ENCODE data around the gene ITGA3.

Gene ITGA3

DNA sequence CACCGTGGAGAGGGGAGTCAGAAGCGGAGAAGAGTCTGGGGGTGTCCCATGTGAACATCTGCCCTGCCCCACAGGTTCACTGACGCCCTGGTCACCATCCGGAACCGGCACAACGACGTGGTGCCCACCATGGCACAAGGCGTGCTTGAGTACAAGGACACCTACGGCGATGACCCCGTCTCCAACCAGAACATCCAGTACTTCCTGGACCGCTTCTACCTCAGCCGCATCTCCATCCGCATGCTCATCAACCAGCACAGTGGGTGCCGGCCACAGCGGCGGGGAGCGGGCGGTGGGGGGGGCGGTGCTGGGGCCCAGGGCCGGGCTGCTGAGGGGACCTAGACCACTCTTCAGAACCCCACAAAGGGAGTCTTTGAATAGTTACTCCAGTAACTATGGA is 49.9 kb downstream of the ITGA3 start:
- in situ Hi-C loops (cut with MboI; ENCODE audit: low sequenced_read_pairs) = no loop called here

- in situ Hi-C loops (cut with MboI; ENCODE audit: low sequenced_read_pairs) = no loop called here
Measured at GRCh38 chr17:50106393-50107131, 50.7 kb downstream of the ITGA3 start.

DNA sequence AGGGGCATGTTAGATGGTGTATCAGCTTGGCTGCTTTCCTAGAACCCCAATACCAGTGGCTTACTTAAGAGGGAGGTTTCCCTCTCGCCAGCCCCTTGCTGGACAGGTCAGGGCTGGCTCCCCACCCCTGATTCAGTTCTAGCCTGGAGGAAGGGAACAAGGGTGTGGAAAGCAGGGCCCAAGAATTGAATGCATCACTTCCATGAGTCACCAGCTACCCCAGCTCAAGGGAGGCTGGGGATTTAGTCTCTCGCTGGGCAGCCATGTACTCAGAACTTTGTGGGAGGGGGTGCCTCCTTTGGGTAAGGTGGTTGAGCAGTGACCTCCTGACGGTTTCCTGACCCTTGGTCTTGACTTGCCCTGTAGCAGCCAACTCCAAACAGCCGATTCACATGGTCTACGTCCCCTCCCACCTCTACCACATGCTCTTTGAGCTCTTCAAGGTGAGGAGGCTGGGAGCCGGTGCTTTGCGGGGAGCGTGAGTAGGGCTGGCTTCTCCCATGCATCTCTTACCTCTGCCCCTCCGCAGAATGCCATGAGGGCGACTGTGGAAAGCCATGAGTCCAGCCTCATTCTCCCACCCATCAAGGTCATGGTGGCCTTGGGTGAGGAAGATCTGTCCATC is 52.0 kb downstream of the ITGA3 start:
- in situ Hi-C loops (cut with MboI; ENCODE audit: low sequenced_read_pairs) = no loop called here

DNA sequence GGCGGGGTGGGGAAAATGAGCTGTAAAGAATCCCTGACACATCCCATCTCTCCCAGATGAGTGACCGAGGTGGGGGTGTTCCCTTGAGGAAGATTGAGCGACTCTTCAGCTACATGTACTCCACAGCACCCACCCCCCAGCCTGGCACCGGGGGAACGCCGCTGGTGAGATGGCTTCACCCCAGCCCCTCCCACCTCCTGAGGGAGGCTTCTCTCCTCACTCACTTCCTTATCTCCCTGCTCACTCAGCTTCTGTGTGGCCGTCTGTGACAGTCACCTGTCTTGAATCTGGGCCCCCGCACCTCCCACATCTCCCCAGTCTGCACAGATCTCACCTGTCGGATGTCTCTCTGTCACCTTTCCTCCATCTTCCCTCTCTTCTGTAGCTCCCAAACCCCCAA is 52.6 kb downstream of the ITGA3 start:
- in situ Hi-C loops (cut with MboI; ENCODE audit: low sequenced_read_pairs) = no loop called here

DNA sequence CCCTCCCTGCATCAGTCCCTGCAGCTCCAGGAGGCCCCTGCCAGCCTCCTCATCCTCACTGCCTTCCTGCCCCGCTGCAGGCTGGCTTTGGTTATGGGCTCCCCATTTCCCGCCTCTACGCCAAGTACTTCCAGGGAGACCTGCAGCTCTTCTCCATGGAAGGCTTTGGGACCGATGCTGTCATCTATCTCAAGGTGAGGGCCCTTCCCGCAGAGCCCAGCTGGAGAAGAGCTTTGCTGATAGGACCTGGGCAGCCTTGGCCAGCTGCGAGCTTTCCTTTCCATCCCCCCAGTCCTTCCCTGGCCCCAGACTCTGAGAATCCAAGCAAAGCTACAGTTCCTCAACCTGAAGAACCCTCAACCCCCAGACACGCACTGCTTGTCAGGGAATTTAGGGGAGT is 53.3 kb downstream of the ITGA3 start:
- in situ Hi-C loops (cut with MboI; ENCODE audit: low sequenced_read_pairs) = no loop called here

DNA sequence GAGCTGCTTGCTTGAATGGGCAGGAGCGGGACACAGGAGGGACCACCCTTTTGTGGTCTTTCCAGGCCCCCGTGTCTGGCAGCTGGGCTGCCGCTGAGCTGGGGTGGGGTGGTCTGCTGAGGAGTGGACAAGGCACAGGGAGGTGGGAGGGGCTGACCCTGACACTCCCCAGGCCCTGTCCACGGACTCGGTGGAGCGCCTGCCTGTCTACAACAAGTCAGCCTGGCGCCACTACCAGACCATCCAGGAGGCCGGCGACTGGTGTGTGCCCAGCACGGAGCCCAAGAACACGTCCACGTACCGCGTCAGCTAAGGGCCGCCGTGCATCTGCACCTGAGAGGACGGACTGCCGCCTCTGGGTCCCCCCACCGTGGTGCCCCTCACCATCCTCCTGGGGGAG is 53.9 kb downstream of the ITGA3 start:
- in situ Hi-C loops (cut with MboI; ENCODE audit: low sequenced_read_pairs) = no loop called here

DNA sequence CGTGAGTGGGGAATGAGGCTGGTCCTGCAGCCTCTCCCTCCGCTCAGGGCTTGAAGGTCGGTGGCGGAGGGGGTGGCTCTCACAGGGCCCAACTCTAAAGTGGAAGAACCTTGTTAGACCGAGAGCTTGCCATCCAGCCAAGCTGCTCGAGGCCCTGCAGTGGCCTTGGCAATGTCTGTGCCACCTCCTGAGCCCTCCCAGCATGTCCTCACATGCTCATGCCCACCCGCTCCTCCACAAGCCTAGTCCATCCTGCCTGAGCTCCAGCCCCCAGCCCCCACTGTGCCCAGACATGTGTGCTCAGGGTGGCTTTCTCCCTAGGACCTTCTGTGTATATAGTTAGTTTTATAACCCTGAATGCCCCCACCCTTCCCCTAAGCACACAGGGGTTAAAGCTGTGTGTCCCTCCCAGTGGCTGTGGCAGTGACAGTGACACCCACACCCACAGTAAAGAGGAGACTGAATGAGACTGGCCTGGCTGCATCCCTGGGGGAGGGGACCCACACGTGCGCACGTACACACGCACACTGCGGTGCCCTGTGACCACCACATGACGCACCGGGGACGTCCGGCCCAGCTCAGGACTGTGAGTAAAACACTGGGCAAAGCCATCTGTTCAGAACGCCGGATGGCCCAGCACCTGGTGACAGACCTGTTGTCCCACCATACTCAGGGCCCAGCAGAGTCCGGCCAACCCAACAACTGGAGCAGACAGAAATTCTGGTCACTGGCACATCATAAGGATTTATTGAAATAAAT is 54.9 kb downstream of the ITGA3 start:
- in situ Hi-C loops (cut with MboI; ENCODE audit: low sequenced_read_pairs) = no loop called here

- in situ Hi-C loops (cut with MboI; ENCODE audit: low sequenced_read_pairs) = no loop called here
Measured at GRCh38 chr17:50111673-50112655, 56.1 kb downstream of the ITGA3 start.

DNA sequence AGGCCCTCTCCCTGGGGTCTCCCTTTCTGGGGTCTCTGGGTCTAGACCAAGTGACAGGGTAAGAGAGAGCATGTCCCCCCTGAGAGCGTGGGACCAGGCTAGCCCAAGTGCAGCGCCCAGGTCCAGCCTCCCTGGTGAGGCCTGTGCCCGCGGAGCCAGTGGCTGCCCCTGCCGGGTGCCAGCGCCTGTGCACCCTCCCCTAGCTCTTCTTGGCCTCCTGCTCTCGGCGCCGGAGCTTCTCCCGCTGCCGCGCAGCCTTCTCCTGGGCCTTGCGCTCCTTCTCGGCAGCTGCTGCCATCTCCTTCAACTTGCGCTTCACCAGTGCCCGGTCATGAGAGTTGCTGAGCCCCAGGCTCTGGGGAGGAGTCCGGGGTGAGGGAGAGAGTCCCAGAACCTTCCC is 56.8 kb downstream of the ITGA3 start:
- in situ Hi-C loops (cut with MboI; ENCODE audit: low sequenced_read_pairs) = no loop called here

- in situ Hi-C loops (cut with MboI; ENCODE audit: low sequenced_read_pairs) = no loop called here
Measured at GRCh38 chr17:50113624-50114320, 57.9 kb downstream of the ITGA3 start.

- in situ Hi-C loops (cut with MboI; ENCODE audit: low sequenced_read_pairs) = no loop called here
Measured at GRCh38 chr17:50114401-50114800, 58.5 kb downstream of the ITGA3 start.

DNA sequence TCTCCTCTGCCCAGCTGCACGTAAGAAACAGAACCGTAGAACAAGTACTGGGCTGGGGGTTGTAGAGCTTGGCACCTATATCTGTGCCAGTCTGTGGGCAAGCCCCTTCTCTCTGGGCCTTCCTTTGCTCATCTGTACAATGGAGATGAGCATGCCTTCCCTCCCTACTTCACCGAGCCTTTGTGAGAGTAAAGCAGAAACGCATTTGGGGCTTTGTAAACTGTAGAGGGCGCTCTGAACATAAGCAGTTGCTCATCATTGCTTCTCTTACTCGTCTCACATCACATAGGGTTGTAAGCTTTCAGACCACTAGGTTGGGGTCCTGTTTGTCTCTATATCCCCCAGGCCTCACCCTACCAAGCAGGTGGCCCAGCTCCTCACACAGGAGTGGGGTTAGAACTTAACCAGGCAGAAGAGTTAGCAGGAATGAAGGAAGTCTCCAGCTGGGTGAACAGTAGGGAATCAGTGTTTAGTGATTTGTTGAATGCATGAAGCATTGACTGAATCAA is 59.0 kb downstream of the ITGA3 start:
- in situ Hi-C loops (cut with MboI; ENCODE audit: low sequenced_read_pairs) = no loop called here

DNA sequence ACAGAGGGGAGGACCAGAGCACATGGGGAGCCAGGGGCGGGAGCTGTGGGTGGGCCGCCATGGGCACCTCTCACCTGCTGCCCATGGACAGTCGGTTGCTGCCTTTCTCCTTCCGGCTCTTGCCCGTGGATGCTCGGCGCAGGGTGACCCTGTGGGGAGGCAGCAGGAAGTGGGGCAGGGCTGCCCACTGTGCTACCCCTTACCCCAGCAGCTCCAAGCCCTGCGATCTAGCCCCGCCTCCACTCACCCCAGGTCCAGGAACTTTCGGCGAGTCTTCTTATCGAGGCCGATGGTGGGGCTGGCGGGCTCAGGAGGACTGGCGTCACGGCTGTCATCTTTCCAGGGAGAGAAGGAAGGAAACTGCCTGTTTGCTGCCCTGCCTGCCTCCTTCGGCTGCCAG is 59.8 kb downstream of the ITGA3 start:
- in situ Hi-C loops (cut with MboI; ENCODE audit: low sequenced_read_pairs) = no loop called here

GRCh38 chr17:50117202-50118051 is 61.5 kb downstream of the ITGA3 start:
- in situ Hi-C loops (cut with MboI; ENCODE audit: low sequenced_read_pairs) = no loop called here

GRCh38 chr17:50118076-50118827 is 62.3 kb downstream of the ITGA3 start:
- in situ Hi-C loops (cut with MboI; ENCODE audit: low sequenced_read_pairs) = no loop called here

DNA sequence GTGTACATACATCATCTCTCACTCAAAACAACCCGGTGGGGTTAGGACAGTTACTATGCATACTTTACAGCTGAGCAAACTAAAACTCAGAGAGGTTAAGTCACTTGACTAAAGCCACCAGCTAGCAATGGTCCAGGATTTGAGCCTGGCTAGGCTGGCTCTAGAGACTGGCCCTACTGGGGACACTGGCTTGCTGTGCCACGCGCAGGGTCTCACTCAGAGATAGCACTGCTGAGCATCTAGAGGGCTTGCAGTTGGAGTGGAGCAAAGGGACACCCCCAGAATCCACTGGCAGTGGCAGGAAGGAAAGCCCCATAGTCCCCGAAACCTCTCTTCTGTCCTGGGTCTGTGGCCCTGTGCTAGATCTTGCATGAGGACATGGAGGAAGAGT is 62.9 kb downstream of the ITGA3 start:
- in situ Hi-C loops (cut with MboI; ENCODE audit: low sequenced_read_pairs) = no loop called here

- in situ Hi-C loops (cut with MboI; ENCODE audit: low sequenced_read_pairs) = no loop called here
Measured at GRCh38 chr17:50120475-50121253, 64.8 kb downstream of the ITGA3 start.

GRCh38 chr17:50122945-50123344 is 67.0 kb downstream of the ITGA3 start:
- in situ Hi-C loops (cut with MboI; ENCODE audit: low sequenced_read_pairs) = no loop called here

All from HL-60/S4 treated with phorbol 12-myristate 13-acetate at 8.2 ng/mL for 4 days and 3 days (cell line).